Right cardiac atrium (tissue), 5 donors: Measurements from ENCODE around the gene HMOX1. TPM values are rescaled to one million over a fixed set of nuclear protein-coding genes. Genes with fewer than 3 reads are reported as not detected.
"Not testable (repeated sequence)": the region's sequence is repeated elsewhere in the genome, so short reads cannot be mapped to it uniquely, and the experiment has no call there.

ENCODE experiments used
- ATAC-seq, 2 donors: fragments of 200-7000 bp; cut with Tn5 transposase; one replicate each; pipeline versions ENCODE4 v1.8.0 to v1.9.1; 2020; ENCODE audit warnings: moderate library complexity in 2 of 2, mild to moderate bottlenecking in 1 of 2
- DNase-seq, 3 donors: peaks; one replicate each; pipeline ENCODE4 v3.0.0-alpha.2; 2020
- H3K27ac ChIP-seq: one replicate; pipeline ENCODE4 v1.5.1; 2013; ENCODE audit warnings: mild to moderate bottlenecking, low read length, control low read depth, moderate library complexity
- H3K27me3 ChIP-seq: one replicate; pipeline ENCODE4 v1.6.1; 2013; ENCODE audit not compliant: control insufficient read depth, insufficient read depth
- H3K4me1 ChIP-seq: one replicate; pipeline ENCODE4 v1.6.1; 2013; ENCODE audit warnings: low read length; ENCODE audit not compliant: control insufficient read depth, insufficient read depth
- H3K4me3 ChIP-seq: one replicate; pipeline ENCODE4 v1.5.1; 2013; ENCODE audit warnings: low read length, control low read depth
- H3K9me3 ChIP-seq: one replicate; pipeline ENCODE4 v1.6.1; 2013; ENCODE audit warnings: low read length; ENCODE audit not compliant: control insufficient read depth
- WGBS: extraction: QIAGEN DNeasy Blood & Tissue Kit; methylation state at CpG from one replicate; pipeline ENCODE4 v1.1.7; 2013; 5-methylcytosine and 5-hydroxymethylcytosine counted together
- intact Hi-C, 4 donors: fragments of 100-400 bp; cut with DNase I; formaldehyde crosslinking; loops; one replicate each; pipeline versions ENCODE4 v1.11.0 to v1.14.0; 2022 to 2023
- polyA plus RNA-seq: library from polyadenylated mRNA; stranded (reverse); fragments of 200-250 nt; gene quantifications from one replicate; pipeline ENCODE4 v1.2.3, GENCODE V29; 2013
- total RNA-seq, 4 donors: library from RNA; stranded (reverse); fragmentation: NEBNext Ultra II Directional; extraction: Animal tissue kit (Norgen Biotek cat#: 25700); gene quantifications; one replicate each; pipeline ENCODE4 v1.2.1, GENCODE V29; 2021
- donor health status: healthy with polysubstance abuse.
- donor health status: DM: no; HTN: yes; CAD: no.
- donor health status: DM: no; HTN: no; CAD: no.
- donor health status: DM: no; HTN: yes; CAD: no; lungs with severe emphysema.
- donor health status: DM: yes; HTN: yes; CAD: no.

The HMOX1 gene
- total and polyA plus RNA-seq, 5 donors = 6.1 to 10.8 (median 9.1) TPM

GRCh38 chr22:35350539-35351503 is 30.1 kb upstream of the HMOX1 start:
- under 1% methylated on average over 47 of the region's 47 CpGs for WGBS

DNA sequence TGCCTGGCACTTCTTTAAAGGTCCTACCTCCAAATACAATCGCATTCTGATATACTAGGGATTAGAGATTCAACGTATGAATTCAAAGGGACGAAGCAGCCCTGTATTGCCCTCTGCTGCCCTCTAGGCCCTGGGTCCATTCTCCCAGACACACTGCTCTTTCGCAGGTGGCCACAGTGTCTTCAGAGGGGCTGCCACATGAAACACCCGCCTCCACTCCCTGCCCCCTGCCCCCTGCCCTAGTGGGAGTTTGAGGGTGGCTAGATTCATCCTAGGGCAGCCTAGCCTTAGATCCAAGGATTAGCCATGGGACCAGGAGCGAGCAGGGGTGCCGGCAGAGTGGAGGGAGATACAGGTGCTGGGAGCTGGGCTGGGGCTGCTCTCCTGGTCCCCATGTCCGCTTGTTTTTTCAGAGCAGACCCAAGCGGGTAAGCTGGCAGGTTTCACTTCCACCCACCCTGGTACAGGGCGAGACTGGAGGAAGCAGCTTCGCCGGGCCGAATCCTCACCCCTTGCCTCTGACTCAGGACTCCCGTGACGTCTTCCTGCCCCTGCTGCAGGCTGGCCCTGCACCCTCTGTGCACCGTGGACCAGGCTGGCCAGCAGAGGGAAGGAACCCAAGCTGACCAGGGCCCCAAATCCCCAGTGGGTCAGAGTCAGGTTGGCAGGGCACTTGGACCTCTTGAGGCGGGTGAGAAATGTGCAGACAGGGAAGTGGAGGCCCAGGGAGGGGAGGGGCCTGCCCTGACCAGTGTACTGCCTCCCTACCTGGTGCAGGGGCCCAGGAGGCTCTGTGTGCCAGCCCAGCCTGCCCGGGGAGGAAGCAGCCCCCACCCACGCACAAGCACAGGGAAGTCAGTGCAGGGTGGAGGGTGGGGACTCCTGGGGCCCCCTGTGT is 28.4 kb upstream of the HMOX1 start:
- Histone ChIP-seq H3K27ac (no peak overlapping the region), H3K27me3 (no peaks in the 10 kb centered on the region), H3K4me3 (no peak overlapping the region), H3K4me1 (peaks cover 2% of the 10 kb centered on the region), H3K9me3 (no peaks in the 10 kb centered on the region)
- peak; percentile 29 to 36 for ATAC-seq
- DNase-seq = peak; percentile 74 to 89 (median 87)
- intact Hi-C loops = loop anchor here in 3 of 4 donors (5.0 to 10.0 kb wide), 2 partner anchors 230 to 232 kb away; no protein-coding TSS in a partner anchor
- WGBS = 55% methylated on average over 19 of the region's 19 CpGs

More at GRCh38 chr22:35350539-35351503, 30.1 kb upstream of the HMOX1 start:
- H3K27ac ChIP-seq = peak overlapping the region; percentile 25
- H3K9me3 ChIP-seq = no peaks in the 10 kb centered on the region
- no peaks in the 10 kb centered on the region for H3K27me3 ChIP-seq
- DNase-seq (peak; percentile 94 to 96 (median 95)), ATAC-seq (peak; percentile 90)
- intact Hi-C loops = loop anchor here in 3 of 4 donors (5.0 to 10.0 kb wide), 2 partner anchors 231 to 234 kb away; no protein-coding TSS in a partner anchor
- peaks cover 2% of the 10 kb centered on the region for H3K4me1 ChIP-seq
- peak overlapping the region; percentile 47 for H3K4me3 ChIP-seq

DNA sequence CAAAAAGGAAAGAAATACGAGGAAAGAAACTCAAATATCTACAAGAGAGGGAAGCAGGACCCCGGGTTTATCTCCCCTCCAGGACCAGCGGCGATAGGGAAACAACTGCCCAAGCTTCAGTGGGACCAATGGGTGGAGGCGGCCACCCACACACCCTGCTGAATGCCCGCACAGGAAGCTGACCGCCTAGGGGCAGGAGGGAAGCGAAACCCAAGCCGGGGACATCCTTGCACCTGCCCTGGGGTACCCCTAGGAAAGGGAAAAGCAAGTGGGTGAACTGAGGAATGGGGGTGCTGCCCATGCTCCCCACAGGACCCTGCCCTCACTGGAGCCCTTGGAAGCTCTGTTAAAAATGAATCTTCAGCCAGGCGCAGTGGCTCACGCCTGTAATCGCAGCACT is 27.6 kb upstream of the HMOX1 start:
- ATAC-seq (no peak), DNase-seq (peak in 2 of 3 donors; percentile 71 to 73)
- H3K9me3 ChIP-seq = no peaks in the 10 kb centered on the region
- no peak overlapping the region for H3K27ac ChIP-seq
- no peaks in the 10 kb centered on the region for H3K27me3 ChIP-seq
- peaks cover 2% of the 10 kb centered on the region for H3K4me1 ChIP-seq
- H3K4me3 ChIP-seq = no peak overlapping the region
- 67% methylated on average over 12 of the region's 12 CpGs for WGBS
- intact Hi-C loops = loop anchor here in 3 of 4 donors (5.0 to 10.0 kb wide), 2 partner anchors 229 to 231 kb away; no protein-coding TSS in a partner anchor

- no peaks in the 10 kb centered on the region for H3K9me3 ChIP-seq
- intact Hi-C loops = loop anchor here in 3 of 4 donors (5.0 to 10.0 kb wide), 2 partner anchors 228 to 231 kb away; no protein-coding TSS in a partner anchor
- ATAC-seq (no peak), DNase-seq (peak in 1 of 3 donors; percentile 23)
- H3K27ac ChIP-seq = no peak overlapping the region
- 83% methylated on average over 4 of the region's 4 CpGs for WGBS
- no peaks in the 10 kb centered on the region for H3K27me3 ChIP-seq
- peaks cover 2% of the 10 kb centered on the region for H3K4me1 ChIP-seq
- H3K4me3 ChIP-seq = no peak overlapping the region
Measured at GRCh38 chr22:35354068-35354467, 26.8 kb upstream of the HMOX1 start.

- ATAC-seq (no peak), DNase-seq (no peak)
- Histone ChIP-seq H3K27ac (no peak overlapping the region), H3K4me3 (no peak overlapping the region), H3K27me3 (no peaks in the 10 kb centered on the region), H3K4me1 (no peaks in the 10 kb centered on the region), H3K9me3 (no peaks in the 10 kb centered on the region)
- WGBS = 65% methylated on average over 6 of the region's 6 CpGs
- intact Hi-C loops = loop anchor here in 2 of 4 donors (10.0 kb wide), 1 partner anchor 227 kb away; no protein-coding TSS in a partner anchor
Measured at GRCh38 chr22:35357883-35358621, 22.8 kb upstream of the HMOX1 start.

- no peaks in the 10 kb centered on the region for H3K9me3 ChIP-seq
- ATAC-seq = no peak
- no peak overlapping the region for H3K27ac ChIP-seq
- no peaks in the 10 kb centered on the region for H3K27me3 ChIP-seq
- intact Hi-C loops = loop anchor here in 2 of 4 donors (10.0 kb wide), 1 partner anchor 225 kb away; no protein-coding TSS in a partner anchor
- 89% methylated on average over 9 of the region's 9 CpGs for WGBS
- DNase-seq = no peak
- H3K4me1 ChIP-seq = no peaks in the 10 kb centered on the region
- no peak overlapping the region for H3K4me3 ChIP-seq
Measured at GRCh38 chr22:35359380-35360065, 21.4 kb upstream of the HMOX1 start.

DNA sequence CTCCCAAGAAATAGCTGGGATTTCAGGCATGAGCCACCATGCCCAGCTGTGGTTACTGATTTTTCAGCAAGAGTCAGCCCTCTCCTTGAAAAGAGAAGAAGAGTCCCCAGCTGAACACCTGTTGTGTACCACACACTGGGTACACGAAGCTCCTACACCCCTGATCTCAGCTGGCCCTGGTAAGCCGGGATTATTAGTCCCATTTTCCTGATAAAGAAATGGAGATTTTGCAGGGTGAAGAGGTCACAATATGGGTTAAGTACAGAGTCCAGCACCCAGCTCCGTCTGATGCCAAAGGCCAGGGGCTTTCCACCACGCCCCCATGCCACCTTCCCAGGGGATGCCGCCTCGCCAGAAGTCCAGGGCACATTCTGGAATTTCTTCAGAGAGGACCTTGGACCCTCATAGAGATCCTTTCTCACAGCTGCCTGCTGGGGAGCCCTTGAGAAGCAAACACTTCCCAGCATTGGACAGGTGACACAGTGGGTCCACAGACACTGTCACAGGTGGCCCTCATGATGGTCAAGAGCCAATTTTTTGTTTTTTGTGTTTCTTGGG is 19.8 kb upstream of the HMOX1 start:
- no peak for DNase-seq
- no peak overlapping the region for H3K27ac ChIP-seq
- no peaks in the 10 kb centered on the region for H3K4me1 ChIP-seq
- H3K9me3 ChIP-seq = no peaks in the 10 kb centered on the region
- H3K27me3 ChIP-seq = no peaks in the 10 kb centered on the region
- ATAC-seq = no peak
- WGBS = 52% methylated on average over 6 of the region's 6 CpGs
- H3K4me3 ChIP-seq = no peak overlapping the region
- intact Hi-C loops = no loop called here

DNA sequence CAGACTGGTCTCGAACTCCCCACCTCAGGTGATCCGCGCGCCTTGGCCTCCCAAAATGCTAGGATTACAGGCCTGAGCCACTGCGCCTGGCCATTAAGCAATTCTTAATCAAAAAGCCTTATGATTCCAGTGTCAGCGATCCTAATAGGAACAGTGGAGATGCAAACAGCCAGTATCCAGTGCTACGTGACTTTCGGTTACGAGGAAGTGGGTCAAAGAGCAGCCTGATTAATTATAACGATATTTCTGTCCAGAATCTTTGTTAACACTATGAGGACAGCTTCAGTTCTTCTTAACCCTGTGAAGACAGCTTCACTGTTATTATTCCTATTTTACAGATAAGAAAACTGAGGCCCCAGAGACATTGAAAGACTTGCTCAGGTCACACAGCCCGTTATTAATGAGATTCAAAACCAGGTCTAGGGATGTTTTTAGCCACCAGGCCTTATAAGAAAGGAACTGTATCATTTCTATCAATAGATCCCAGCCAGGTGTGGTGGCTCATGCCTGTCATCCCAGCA is 17.3 kb upstream of the HMOX1 start:
- intact Hi-C loops = no loop called here
- Histone ChIP-seq H3K4me1 (no peaks in the 10 kb centered on the region), H3K4me3 (no peak overlapping the region), H3K27ac (no peak overlapping the region), H3K27me3 (no peaks in the 10 kb centered on the region), H3K9me3 (no peaks in the 10 kb centered on the region)
- DNase-seq = no peak
- WGBS = 87% methylated on average over 11 of the region's 11 CpGs
- ATAC-seq = no peak

GRCh38 chr22:35364230-35364629 is 16.7 kb upstream of the HMOX1 start:
- H3K27ac ChIP-seq, H3K9me3 ChIP-seq, intact Hi-C loops, DNase-seq, H3K4me3 ChIP-seq, H3K4me1 ChIP-seq, ATAC-seq, H3K27me3 ChIP-seq: not testable (repeated sequence)
- 75% methylated on average over 7 of the region's 7 CpGs for WGBS
